Ishikawa (cell line): ENCODE results near the gene LCN10.

Source experiments
- CREB1 ChIP-seq: IDR thresholded peaks from 2 replicates; pipeline ENCODE4 v1.6.1; 2012; ENCODE audit warnings: low read depth
- EGR1 ChIP-seq: IDR thresholded peaks from 2 replicates; pipeline ENCODE4 v1.6.1; 2012

DNA sequence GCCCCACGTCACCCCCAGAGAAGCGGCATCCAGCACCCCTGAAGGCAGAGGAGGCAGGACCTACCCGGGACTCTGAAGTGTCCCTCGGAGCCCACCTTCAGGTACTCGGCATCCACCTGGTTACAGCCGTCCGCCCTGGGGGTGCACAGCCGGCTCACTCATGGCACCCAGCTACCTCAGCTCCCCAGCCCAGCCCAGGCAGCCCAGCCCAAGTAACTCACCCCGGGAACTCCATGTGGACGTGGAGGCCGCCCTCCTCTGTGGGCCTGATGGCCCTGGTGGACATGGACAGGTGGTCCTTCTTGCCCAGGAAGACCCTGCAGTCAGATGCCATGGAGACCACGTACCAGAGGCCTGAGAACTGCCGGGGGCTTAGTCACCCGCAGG, 20.9 kb upstream of the LCN10 start:
- no peak for TF ChIP-seq CREB1
- no peak for TF ChIP-seq EGR1
